ENCODE data around the gene PSMB3.

DNA sequence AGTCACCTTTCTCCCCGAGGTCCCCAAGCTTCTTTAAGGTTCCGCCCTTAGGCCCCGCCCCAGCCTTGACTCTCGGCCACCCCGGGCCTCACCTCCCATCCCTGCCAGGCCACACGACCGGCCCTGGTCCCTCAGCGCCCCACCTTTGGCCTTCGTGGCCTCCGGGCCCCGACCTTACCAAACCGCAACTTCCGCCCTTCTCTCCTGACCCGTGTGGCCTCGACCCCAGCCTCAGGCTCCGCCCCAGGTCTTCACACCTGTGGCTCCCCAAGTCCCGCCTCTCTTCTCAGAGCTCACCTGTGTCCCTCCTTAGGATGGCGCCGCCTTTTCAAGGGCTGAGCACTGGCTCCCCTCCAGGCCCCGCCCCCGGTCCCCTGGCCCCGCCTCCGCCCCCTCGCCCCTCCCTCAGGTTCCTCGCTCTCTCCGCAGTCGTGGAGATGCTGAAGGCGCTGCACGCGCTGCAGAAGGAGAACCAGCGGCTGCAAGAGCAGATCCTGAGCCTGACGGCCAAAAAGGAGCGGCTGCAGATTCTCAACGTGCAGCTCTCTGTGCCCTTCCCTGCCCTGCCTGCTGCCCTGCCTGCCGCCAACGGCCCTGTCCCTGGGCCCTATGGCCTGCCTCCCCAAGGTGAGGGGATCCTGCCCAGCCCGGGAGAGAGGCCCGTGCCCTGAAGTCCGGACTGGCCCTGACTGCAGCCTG, 32.4 kb upstream of the PSMB3 start:
- TF ChIP-seq CTCF (IDR thresholded peaks at IDR 0.05) (no peak), POLR2AphosphoS5 (IDR thresholded peaks at IDR 0.05) (no peak), POLR2A (IDR thresholded peaks at IDR 0.05) (no peak)
